ENCODE measurements around the gene RNF13.
"Not testable (repeated sequence)": the region's sequence is repeated elsewhere in the genome, so short reads cannot be mapped to it uniquely, and the experiment has no call there.

Gene RNF13

DNA sequence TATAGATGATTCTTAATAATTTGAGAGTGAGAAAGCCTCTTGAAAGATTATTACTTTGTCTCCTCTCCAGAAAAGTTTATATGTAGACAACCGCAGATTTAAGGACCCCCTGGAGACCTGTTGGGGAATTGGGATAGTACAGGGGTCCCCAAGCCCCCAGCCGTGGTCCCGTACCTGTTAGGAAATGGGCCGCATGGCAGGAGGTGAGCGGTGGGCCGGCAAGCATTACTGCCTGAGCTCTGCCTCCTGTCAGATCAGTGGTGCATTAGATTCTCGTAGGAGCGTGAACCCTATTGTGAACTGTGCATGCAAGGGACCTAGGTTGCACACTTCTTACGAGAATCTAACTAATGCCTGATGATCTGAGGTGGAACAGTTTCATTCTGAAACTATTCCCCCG lies 79.4 kb downstream of the RNF13 start:
- in situ Hi-C loops (cut with MboI; ENCODE audit: low sequenced_read_pairs): no loop called here

DNA sequence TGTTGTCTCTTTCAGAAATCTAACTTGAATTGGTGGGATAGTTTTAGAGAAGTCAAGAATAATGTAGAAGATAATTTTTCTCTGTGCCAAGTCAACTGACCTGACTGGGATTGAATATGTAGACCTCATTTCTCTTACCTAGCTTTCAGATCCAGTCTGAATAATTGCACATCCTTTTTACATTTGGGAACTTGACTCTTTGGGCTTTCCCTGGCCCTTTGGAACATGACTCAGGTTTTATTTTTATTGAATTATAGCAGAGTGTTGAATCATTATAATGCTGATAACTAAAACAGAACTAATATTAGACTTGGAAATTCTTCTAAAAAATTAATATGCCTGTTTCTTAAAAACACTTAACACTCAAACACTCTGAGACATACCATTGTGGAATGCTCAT lies 81.2 kb downstream of the RNF13 start:
- in situ Hi-C loops (cut with MboI; ENCODE audit: low sequenced_read_pairs): no loop called here

DNA sequence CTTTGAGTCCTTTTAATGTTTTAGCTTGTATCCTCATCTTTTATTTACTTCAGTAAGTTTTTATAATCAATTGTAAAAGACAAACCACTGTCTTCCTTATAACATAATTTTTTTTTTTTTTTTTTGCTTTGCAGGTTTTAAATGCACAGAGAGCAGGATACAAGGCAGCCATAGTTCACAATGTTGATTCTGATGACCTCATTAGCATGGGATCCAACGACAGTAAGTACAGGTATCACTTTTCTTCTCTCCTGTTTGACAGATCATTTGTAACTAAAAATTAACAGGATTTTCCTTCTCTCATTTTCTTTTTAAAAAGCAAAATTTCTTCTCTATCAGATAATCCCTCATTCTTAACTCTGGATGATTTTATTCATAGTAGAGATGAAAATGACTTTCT lies 82.3 kb downstream of the RNF13 start:
- in situ Hi-C loops (cut with MboI; ENCODE audit: low sequenced_read_pairs): no loop called here

DNA sequence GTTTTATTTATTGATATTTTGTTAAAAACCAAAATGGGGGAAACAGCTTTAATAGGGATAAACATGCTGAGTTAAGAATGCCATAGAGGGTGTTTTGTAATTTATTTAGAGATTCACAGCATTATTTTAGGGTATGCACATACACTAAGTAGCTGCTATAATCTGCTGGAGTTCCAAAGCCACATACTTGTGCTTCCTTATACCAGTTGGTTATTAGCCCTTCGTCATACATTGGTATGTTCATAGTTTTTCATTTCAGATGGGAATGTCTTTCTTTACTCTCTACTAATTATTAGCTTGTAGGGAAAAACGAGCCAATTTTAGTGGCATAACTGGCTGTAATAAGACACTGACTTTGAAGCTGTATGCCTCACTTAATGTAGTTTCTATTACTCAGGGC lies 82.8 kb downstream of the RNF13 start:
- in situ Hi-C loops (cut with MboI; ENCODE audit: low sequenced_read_pairs): no loop called here

DNA sequence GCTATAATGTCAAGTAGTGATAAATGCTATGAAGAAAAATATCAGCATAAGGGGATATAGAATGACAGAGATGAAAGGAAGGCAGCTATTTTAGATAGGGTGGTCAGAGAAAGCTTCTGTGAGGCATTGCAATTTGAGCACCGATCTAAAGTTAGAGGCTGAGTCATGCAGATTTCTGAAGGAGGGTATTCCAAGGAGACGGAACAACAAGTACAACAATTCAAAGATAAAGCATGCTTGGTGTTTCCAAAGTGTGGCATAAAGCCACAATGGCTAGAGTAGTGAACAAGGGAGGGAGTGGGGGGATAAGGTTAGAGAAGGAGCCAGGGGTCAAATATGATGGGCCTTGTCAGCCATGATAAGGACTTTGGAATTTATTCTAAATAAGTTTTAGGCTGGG lies 85.8 kb downstream of the RNF13 start:
- in situ Hi-C loops (cut with MboI; ENCODE audit: low sequenced_read_pairs): no loop called here

DNA sequence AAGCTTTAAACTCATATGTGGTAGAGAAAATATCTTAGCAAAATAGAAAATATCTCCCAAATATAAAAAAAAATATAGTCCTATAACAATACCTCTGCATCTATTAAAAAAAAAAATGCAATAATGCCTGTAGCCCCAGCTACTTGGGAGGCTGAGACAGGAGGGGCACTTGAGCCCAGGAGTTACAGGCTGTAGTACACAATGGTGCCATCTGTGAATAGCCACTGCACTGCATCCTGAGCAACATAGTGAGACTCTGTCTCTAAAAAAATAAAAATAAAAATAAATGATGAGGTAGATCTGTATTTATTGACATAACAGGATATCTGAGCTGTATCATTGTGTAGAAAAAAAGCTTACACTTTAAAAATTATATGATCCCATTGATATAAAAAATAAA lies 87.3 kb downstream of the RNF13 start:
- in situ Hi-C loops (cut with MboI; ENCODE audit: low sequenced_read_pairs): no loop called here

DNA sequence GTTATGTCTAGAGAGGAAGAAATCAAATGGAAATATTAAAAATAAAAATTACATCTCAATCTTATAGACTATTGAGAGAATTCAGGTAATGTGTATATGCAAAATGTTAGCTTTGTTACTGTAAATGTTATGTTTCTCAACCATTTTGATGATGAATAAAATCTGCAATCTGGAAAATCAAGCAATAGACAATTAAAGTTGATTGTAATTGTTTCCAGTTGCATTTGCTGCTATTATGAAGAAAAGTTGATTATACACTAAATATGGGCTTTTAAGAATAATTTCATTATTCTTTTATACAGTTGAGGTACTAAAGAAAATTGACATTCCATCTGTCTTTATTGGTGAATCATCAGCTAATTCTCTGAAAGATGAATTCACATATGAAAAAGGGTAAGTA lies 88.8 kb downstream of the RNF13 start:
- in situ Hi-C loops (cut with MboI; ENCODE audit: low sequenced_read_pairs): no loop called here

DNA sequence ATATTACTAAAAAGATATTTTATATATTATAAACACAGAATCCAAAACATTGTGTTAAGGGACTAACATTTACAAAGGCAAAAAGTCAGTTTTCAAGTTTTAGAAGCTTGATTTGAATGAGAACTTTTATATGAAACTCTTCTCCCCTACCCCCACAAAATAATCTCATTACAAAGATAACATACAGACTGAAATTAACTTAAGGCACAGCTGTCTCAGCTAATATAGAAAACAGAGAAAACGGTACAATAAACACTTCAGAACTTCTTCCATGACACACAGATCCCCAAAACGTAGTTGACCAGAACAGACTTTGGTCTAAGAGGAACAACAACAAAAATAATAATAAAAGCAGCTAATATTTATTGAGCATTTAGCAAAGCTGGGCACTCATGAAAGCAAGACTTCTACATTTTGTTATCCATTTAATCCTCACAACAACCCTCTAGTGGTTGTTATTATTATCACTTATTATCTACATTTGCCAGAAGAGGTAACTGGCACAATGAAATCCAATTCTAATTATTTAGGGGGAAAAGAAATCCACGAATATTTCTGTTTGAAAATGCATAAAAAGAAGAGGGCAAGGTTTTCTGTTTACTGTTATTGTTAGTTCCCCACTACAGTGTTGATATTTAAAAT lies 89.6 kb downstream of the RNF13 start:
- in situ Hi-C loops (cut with MboI; ENCODE audit: low sequenced_read_pairs): no loop called here

DNA sequence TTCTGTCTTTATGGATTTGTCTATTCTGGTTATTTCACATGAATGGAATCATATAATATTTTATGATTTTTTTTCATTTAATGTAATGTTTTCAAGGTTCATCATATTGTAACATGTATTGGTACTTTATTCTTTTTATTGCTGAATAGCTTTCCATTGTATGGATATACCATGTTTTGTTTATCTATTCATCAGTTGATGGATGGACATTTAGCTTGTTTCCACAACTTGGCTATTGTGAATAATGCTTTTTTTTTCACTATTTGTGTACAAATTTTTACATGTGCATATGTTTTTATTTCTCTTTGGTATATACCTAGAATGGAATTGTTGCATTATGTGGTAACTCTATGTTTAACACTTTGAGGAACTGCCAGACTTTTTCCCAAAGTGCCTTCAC lies 93.0 kb downstream of the RNF13 start:
- in situ Hi-C loops (cut with MboI; ENCODE audit: low sequenced_read_pairs): no loop called here

DNA sequence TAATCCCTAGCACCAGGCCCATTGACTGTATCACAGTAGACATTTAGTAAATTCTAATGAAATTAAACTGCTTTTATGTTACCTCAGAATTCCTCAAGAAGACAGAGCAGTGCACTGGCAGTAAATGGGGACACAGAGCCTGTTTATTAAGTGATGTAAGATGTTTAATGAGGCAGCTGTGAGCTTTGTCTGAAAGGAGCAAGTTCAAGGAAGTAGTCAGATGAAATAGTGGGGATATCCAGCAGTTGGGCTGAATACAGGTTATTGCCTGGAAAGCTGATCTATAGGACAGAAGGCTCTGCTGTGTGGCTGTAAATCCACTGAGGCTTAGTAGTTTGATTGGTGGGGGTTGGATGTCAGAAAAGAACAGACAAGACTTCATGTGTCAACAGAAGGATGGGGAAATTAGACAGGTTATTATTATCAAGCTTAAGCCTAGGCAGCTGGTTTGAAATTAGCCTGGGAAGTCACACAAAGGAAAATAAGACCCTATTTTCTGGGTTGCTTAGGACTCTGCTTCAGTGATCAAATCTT lies 95.5 kb downstream of the RNF13 start:
- in situ Hi-C loops (cut with MboI; ENCODE audit: low sequenced_read_pairs): no loop called here

DNA sequence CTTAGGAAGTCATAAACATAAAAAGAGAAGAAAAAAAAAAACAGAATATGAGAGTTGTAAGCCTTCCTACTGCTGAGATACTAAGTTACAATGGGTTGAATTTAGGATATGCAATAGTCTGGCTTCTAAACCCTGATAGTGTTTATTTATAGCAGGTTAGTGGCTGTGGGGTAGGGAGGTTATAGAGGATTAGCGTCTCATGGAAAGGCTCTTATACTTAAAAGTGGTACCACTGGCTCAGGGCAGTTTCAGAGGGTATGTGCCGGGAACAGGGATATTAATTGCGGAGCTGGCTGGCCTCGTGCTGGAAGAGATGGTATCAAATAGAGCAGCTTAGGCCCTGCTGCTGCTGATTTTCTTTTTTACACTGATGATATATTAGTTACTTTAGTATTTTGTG lies 96.9 kb downstream of the RNF13 start:
- in situ Hi-C loops (cut with MboI; ENCODE audit: low sequenced_read_pairs): no loop called here

DNA sequence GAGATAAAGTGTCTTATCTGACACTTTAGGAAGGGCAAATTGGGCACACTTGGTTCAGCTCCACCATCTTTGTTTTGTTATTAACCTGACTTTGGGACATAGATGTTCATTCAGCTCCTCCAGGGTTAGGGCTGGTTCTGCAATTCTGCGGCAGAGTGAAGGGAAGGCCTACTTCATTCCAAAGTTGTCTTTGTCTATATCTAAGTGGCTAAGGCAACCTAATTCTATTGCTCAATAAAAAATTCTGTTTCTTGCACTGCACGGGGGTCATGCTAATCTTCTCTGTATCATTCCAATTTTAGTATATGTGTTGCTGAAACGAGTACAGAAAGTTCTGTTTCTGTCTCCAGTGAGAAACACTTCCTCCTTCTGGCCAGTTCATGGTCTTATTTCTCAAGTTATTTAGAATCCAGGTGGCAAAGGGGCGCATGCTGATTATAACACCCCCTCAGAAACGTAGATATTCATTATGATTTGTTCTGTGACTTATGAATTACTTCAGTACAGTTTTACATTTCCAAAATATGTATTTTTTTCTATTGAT lies 104.2 kb downstream of the RNF13 start:
- in situ Hi-C loops (cut with MboI; ENCODE audit: low sequenced_read_pairs): no loop called here

DNA sequence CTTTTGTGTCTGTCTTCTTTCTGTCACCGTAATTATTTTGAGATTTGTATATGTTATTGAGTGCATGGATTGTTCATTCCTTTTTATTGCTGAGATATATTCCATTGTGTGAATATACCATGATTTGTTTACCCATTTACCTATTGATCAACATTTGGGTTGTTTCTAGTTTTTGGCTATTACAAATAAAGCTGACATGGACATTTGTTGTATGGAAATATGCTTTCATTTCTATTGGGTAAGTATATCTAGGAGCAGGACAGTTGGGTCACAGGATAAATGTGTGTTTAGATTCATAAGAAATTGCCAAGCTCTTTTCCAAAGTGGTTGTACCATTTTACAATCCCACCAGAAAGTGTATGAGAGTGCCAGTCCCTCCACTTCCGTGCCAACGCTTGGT lies 106.5 kb downstream of the RNF13 start:
- in situ Hi-C loops (cut with MboI; ENCODE audit: low sequenced_read_pairs): no loop called here

DNA sequence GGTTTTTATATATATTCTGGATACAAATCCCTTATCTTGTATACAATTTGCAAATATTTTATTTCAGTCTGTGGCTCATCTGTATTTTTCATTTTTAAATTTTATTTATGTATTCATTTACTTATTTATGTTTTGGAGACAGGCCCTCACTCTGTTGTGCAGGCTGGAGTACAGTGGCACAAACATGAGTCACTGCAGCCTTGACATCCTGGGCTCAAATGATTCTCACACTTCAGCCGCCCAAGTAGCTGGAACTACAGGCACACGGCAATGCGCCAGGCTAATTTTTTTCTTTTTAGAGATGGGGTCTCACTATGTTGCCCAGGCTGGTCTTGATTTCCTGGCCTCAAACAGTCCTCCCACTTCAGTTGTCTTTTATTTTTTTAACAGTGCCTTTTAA lies 107.1 kb downstream of the RNF13 start:
- in situ Hi-C loops (cut with MboI; ENCODE audit: low sequenced_read_pairs): no loop called here

DNA sequence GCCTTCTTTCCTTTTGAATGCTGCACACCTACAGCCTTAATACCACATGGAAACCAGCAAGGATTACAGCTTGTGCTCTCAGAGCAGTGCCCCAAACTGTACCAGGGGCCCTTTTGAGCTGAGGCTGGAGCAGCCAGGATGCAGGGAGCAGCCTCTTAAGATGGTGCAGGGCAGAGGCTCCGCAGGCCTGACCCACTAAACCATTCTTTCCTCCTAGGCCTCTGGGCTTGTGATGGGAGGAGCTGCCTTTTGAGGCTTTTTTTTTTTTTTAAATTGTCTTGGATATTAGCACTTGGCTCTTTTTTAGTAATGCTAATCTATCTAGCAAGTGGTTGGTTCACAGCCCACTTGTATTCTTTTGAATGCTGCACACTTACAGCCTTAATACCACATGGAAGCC lies 120.0 kb downstream of the RNF13 start:
- in situ Hi-C loops (cut with MboI; ENCODE audit: low sequenced_read_pairs): no loop called here

DNA sequence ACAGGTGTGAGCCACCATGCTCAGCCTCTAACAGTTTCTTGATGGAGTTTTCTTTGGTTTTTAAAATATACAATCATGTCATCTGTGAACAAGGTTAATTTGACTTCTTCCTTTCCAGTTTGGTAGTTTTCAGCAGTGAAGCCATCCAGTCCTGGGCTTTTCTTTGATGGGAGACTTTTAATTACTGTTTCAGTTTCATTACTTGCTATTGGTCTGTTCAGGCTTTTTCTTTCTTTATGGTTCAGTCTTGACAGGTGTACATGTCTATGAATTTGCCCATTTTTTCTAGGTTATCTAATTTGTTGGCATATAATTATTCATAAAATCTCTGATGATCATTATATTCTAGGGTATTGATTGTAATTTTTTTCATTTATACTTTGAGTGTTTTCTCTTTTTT lies 120.8 kb downstream of the RNF13 start:
- in situ Hi-C loops (cut with MboI; ENCODE audit: low sequenced_read_pairs): no loop called here

DNA sequence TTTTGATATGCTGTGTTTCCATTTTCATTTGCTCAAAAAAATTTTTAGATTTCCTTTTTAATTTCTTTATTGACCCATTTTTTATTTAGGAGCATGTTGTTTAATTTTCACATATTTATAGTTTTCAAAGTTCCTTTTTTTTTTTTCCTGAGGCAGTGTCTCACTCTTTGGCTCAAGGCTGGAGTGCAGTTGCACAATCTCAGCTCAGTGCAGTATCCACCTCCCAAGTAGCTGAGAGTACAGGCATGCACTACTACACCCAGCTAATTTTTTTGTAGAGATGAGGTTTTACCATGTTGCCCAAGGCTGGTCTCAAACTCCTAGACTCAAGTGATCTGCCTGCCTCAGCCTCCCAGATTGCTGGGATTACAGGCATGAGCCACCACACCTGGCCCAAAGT lies 121.5 kb downstream of the RNF13 start:
- in situ Hi-C loops (cut with MboI; ENCODE audit: low sequenced_read_pairs): no loop called here

DNA sequence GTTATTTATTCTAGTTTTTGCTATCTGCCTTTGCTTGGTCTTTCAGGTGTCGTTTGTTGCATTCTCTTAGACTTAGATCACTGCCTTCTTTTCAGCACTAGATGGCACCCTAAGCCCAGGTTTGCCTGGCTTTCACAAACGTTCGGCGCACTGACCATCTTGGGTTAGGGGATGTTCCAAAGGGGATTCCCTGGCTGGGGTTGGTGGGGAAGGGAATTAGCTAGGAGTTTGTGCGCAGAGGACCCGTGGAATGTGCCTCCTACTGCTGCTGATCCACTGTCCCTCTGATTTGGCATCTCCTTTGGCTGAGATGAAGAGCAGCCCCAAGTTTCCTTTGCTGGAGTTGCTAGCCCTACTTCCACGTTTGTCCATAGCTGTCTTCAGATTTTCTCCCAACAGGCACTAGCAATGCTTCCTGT lies 123.8 kb downstream of the RNF13 start:
- in situ Hi-C loops (cut with MboI; ENCODE audit: low sequenced_read_pairs): no loop called here

DNA sequence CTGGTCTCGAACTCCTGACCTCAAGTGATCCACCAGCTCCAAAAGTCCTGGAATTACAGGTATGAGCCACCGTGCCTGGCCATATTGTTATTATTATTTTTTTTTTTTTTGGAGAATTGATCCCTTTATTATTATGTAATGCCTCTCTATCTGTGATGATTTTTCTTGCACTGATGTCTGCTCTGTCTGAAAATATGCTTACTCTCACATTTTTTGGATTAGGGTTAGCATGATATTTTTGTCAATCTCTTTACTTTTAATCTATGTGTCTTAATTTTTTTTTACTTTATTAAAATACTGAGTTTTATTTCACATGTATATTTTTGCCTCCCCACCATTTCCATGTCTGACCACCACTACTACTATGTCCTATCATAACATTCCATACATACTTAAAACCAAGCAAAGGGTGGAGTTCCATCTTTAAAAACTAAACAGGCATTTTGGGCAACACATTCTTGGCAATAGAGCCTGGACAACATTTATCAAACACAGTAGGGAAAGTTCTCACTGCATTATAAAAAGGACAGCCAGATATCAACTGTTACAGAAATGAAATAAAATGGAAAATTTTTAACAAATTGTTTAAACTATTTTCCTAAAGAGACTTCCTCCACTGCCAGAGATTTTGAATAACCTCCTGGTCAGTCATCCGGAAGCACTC lies 125.5 kb downstream of the RNF13 start:
- in situ Hi-C loops (cut with MboI; ENCODE audit: low sequenced_read_pairs): not testable (repeated sequence)

DNA sequence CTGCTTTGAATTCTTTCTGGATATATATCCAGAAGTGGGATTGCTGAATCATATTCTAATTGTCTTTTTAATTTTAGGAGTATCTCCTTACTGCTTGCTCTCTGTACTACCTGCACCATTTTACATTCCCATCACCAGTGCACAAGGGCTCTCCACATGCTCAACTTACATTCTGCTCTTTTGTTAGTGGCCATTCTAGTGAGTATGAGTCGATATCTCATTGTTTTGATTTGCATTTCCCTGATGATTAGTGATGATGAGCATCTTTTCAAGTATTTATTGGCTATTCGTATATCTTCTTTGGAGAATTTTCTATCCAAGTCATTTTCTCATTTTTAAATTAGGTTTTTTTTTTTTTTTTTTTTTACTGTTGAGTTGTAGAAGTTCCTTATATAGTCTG lies 128.2 kb downstream of the RNF13 start:
- in situ Hi-C loops (cut with MboI; ENCODE audit: low sequenced_read_pairs): no loop called here

DNA sequence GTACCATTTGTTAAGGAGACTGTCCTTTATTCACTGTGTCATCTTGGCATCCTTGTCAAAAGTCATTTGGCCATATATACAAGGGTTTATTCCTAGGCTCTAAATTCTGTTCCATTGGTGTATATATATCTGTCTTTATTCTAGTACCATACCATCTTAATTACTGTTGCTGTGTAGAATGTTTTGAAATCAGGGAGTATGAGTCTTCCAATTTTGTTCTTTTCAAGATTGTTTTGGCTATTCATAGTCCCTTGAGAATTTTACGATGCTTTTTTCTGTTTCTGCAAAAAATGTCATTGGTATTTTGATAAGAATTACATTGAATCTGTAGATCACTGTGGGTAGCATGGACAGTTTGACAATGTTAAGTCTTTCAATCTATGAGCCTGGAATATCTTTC lies 128.9 kb downstream of the RNF13 start:
- in situ Hi-C loops (cut with MboI; ENCODE audit: low sequenced_read_pairs): no loop called here

DNA sequence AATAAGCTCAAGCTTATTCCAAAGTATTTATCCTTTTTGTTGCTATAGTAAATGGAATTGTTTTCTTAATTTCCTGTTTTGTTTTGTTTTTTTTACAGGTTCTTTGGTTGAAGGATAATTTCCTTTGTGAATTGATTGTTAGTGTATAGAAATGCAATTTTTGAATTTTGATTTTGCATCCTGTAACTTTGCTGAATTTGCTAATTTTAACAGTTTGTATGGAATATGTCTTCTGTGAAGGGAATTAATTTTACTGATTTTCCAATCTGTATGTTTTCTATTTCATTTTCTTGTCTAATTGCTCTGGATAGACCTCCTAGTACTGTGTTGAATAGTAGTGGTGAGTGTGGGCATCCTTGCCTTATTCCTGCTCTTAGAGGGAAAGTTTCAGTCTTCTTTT lies 129.4 kb downstream of the RNF13 start:
- in situ Hi-C loops (cut with MboI; ENCODE audit: low sequenced_read_pairs): no loop called here

DNA sequence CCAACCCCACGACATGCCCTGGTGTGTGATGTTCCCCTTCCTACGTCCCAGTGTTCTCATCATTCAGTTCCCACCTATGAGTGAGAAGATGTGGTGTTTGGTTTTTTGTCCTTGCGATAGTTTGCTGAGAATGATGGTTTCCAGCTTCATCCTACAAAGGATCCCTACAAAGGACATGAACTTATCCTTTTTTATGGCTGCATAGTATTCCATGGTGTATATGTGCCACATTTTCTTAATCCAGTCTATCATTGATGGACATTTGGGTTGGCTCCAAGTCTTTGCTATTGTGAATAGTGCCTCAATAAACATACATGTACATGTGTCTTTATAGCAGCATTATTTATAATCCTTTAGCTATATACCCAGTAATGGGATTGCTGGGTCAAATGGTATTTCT lies 131.0 kb downstream of the RNF13 start:
- in situ Hi-C loops (cut with MboI; ENCODE audit: low sequenced_read_pairs): not testable (repeated sequence)

Data from HL-60/S4 (cell line).